ENCODE results near the gene CCNY. TPM values are rescaled to one million over a fixed set of nuclear protein-coding genes. Genes with fewer than 3 reads are reported as not detected.

Gene CCNY
- total and polyA plus RNA-seq, 2 of the 13 experiments (the other 11 are each of a cell fraction or from before 2014, with no cell fraction given) = 48.2 to 54.7 TPM

DNA sequence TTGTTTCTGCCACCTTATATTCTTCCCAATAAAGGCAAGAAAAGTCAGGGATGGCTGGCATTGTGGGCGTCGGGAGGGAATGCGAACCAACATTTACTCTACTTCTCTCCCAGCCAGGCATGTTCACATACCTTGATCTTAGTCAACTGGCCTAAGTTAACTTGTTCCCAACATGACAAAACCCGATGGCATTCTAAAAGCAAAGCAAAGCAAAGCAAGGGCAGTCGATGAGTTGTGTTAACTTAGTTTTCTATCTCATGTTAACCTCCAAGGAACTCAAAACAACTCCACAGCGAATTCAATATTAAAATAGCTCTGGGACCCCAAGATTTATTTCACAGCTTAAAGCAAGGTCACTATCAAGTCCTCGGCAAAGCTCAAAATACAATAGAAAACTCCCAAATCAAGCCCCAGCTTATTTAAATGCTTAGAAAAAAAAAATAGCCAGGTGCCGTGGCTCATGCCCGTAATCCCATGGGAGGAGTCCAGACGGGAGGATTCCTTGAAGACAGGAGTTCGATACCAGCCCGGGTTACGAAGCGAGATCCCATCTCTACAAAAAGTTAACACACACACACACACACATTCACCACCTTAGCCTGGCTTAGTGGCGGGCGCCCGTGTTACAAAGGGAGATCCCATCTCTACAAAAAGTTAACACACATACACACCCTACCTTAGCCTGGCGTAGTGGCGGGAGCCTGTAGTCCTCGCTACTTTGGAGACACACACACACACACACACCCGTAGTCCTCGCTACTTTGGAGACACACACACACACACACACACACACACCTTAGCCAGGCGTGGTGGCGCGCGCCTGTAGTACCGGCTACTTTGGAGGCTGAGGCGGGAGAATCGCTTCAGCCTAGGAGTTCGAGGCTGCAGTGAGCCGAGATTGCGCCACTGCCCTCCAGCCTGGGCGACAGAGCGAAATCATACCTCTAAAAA lies 901 bp upstream of the CCNY start (continued):
- TF ChIP-seq, protein P1, sequence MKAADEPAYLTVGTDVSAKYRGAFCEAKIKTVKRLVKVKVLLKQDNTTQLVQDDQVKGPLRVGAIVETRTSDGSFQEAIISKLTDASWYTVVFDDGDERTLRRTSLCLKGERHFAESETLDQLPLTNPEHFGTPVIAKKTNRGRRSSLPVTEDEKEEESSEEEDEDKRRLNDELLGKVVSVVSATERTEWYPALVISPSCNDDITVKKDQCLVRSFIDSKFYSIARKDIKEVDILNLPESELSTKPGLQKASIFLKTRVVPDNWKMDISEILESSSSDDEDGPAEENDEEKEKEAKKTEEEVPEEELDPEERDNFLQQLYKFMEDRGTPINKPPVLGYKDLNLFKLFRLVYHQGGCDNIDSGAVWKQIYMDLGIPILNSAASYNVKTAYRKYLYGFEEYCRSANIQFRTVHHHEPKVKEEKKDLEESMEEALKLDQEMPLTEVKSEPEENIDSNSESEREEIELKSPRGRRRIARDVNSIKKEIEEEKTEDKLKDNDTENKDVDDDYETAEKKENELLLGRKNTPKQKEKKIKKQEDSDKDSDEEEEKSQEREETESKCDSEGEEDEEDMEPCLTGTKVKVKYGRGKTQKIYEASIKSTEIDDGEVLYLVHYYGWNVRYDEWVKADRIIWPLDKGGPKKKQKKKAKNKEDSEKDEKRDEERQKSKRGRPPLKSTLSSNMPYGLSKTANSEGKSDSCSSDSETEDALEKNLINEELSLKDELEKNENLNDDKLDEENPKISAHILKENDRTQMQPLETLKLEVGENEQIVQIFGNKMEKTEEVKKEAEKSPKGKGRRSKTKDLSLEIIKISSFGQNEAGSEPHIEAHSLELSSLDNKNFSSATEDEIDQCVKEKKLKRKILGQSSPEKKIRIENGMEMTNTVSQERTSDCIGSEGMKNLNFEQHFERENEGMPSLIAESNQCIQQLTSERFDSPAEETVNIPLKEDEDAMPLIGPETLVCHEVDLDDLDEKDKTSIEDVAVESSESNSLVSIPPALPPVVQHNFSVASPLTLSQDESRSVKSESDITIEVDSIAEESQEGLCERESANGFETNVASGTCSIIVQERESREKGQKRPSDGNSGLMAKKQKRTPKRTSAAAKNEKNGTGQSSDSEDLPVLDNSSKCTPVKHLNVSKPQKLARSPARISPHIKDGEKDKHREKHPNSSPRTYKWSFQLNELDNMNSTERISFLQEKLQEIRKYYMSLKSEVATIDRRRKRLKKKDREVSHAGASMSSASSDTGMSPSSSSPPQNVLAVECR (CRISPR knock-in tag; IDR thresholded peaks at IDR 0.05; ENCODE audit: borderline replicate concordance) = 0 out of 2 replicates have a peak, but pooled peaks have one; percentile 13
- TF ChIP-seq KLF6 (CRISPR knock-in tag; IDR thresholded peaks at IDR 0.05) (no peak), ZNF260 (CRISPR knock-in tag; IDR thresholded peaks at IDR 0.05; ENCODE audit: borderline replicate concordance, low read depth) (no peak), ZNF749 (CRISPR knock-in tag; IDR thresholded peaks at IDR 0.05; ENCODE audit: borderline replicate concordance) (no peak), HOXA5 (CRISPR knock-in tag; IDR thresholded peaks at IDR 0.05) (no peak), ZNF263 (CRISPR knock-in tag; IDR thresholded peaks at IDR 0.05) (peak; percentile 62), KDM3A (CRISPR knock-in tag; IDR thresholded peaks at IDR 0.05; ENCODE audit: low read depth) (no peak), ZNF383 (CRISPR knock-in tag; IDR thresholded peaks at IDR 0.05; ENCODE audit: borderline replicate concordance) (no peak), ZNF605 (CRISPR knock-in tag; IDR thresholded peaks at IDR 0.05) (0 out of 2 replicates have a peak, but pooled peaks have one; percentile 47), LCORL (IDR thresholded peaks at IDR 0.05) (no peak), LCORL (CRISPR knock-in tag; IDR thresholded peaks at IDR 0.05) (0 out of 2 replicates have a peak, but pooled peaks have one; percentile 41), ZNF777 (CRISPR knock-in tag; IDR thresholded peaks at IDR 0.05) (no peak), ZNF761 (CRISPR knock-in tag; conservative IDR thresholded peaks at IDR 0.05) (no peak), PLRG1 (conservative IDR thresholded peaks at IDR 0.05) (no peak), ZNF816 (CRISPR knock-in tag; IDR thresholded peaks at IDR 0.05; ENCODE audit: borderline replicate concordance) (0 out of 2 replicates have a peak, but pooled peaks have one; percentile 36), ZMYM2 (CRISPR knock-in tag; IDR thresholded peaks at IDR 0.05) (0 out of 2 replicates have a peak, but pooled peaks have one; percentile 21), ZNF501 (CRISPR knock-in tag; IDR thresholded peaks at IDR 0.05) (0 out of 2 replicates have a peak, but pooled peaks have one; percentile 10), ZNF460 (CRISPR knock-in tag; IDR thresholded peaks at IDR 0.05; ENCODE audit: borderline replicate concordance) (peak; percentile 97), KDM1A (CRISPR knock-in tag; IDR thresholded peaks at IDR 0.05) (peak; percentile 35; the same call in 1 of the 2 replicates), ZNF30 (CRISPR knock-in tag; IDR thresholded peaks at IDR 0.05) (0 out of 2 replicates have a peak, but pooled peaks have one; percentile 34), PTBP1 (IDR thresholded peaks at IDR 0.05; ENCODE audit: low read depth, low read length, poor library complexity, severe bottlenecking) (no peak)
- TF ChIP-seq, protein P2, sequence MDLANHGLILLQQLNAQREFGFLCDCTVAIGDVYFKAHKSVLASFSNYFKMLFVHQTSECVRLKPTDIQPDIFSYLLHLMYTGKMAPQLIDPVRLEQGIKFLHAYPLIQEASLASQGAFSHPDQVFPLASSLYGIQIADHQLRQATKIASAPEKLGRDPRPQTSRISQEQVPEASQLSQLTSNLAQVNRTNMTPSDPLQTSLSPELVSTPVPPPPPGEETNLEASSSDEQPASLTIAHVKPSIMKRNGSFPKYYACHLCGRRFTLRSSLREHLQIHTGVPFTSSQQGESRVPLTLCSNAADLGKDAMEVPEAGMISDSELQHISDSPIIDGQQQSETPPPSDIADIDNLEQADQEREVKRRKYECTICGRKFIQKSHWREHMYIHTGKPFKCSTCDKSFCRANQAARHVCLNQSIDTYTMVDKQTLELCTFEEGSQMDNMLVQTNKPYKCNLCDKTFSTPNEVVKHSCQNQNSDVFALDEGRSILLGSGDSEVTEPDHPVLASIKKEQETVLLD (CRISPR knock-in tag; IDR thresholded peaks at IDR 0.05; ENCODE audit: low read depth) = 0 out of 2 replicates have a peak, but pooled peaks have one; percentile 16
- TF ChIP-seq, protein P3, sequence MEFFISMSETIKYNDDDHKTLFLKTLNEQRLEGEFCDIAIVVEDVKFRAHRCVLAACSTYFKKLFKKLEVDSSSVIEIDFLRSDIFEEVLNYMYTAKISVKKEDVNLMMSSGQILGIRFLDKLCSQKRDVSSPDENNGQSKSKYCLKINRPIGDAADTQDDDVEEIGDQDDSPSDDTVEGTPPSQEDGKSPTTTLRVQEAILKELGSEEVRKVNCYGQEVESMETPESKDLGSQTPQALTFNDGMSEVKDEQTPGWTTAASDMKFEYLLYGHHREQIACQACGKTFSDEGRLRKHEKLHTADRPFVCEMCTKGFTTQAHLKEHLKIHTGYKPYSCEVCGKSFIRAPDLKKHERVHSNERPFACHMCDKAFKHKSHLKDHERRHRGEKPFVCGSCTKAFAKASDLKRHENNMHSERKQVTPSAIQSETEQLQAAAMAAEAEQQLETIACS (CRISPR knock-in tag; IDR thresholded peaks at IDR 0.05) = no peak

All from HepG2 (cell line).